GM21737 (cell line): Measurements from ENCODE around the gene CDON.

Source experiments
- ATAC-seq: cut with Tn5 transposase; IDR thresholded peaks from one replicate; pipeline ENCODE4 v1.9.1; 2021; ENCODE audit warnings: mild to moderate bottlenecking, moderate library complexity; ENCODE audit not compliant: unreplicated experiment

Gene CDON

GRCh38 chr11:126082251-126083109, 19.8 kb upstream of the CDON start:
- no peak for ATAC-seq

GRCh38 chr11:126081915-126082250, 19.2 kb upstream of the CDON start:
- no peak for ATAC-seq

DNA sequence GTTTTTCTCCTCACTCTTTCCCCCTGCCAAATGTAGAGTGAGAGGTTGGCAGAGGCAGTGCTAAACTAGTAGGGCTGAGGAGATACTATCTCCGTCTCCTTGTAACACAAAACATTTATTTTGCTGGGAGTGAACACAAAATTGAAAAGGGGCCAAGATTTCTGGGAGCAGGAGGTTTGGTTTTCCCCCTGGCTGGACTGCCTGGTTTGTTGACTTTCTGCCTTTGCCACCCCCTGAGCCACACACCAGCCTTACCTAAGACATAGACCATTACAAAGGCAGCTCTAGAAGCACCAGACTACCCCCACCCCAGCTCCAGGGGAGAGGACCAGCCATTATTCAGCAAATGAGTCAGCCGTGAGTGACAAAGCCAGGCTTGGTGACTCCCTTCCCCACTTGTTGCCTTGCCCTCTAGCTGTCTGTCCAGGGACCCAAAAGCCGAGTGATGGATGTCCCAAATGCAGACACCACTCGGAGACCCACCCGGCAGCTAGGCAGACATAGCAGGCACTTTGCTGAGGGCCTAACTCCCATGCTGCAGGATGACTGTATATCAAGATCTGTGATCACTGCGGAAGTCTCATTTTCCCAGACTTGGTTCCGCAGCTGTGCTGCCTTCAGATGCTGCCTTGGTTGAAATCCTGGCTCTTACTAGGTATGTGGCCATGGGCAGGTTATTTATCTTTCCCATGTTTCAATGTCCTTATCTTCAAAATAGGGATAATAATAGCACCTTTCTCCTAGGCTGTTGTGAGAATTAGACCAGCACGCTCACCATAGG, 17.7 kb upstream of the CDON start:
- ATAC-seq: no peak

GRCh38 chr11:126079621-126080124, 17.0 kb upstream of the CDON start:
- ATAC-seq: no peak

GRCh38 chr11:126076641-126077040, 14.0 kb upstream of the CDON start:
- no peak for ATAC-seq

DNA sequence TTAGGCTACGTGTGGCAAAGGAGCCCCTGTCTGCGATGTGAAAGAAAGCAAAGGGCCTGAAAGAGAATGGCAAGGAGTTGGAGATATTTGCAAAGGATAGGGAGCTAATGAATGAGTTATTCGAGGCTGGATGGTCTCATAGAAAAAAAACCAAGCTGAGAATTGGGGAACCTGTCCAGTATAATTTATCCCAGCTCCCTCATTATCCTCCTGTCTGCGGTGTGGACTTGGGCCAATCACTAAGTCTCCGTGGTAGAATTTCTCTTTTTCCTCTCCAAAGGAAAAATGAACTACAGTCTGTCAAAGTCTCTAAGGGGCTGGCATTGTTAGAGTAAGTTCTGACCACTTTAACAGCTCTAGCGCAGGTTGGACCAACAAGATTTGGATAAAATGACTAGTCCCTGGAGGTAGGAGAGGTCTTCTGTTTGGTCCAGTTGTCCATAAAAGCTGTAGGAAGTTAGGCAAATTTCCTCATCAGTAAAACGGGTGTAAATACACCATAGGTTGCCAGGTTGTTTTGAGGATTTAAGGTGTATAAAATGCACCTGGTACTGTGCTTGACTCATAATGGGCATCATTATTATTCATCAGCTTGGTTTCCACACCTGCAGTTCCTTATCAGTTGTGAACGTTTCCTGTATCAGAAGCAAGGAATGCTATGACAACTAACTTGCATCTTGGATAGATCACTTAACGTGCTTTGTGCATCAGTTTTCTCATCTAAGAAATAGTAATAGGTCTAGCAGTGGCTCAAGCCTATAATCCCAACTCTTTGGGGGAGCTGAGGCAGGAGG, 10.3 kb upstream of the CDON start:
- ATAC-seq: no peak

GRCh38 chr11:126072141-126072741, 9.6 kb upstream of the CDON start:
- ATAC-seq: no peak

DNA sequence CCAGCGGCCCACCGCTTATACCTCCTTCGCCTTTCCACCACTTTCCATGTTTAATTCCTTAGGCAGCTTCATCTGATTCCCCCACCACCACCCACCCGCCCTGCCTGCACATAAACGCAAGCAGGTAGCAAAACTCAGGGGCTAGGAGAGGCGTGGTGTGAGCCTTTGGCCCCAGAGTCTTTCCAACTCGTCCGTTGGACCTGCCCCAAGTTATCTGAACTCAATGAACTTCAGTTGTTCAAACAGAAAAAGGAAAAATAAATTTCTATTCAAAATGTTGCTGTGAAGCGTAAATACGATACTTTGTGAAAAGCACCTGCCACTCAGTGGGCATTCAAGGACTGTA, 814 bp upstream of the CDON start:
- ATAC-seq: no peak

- ATAC-seq: no peak
These were observed 673 bp downstream of the CDON start for GRCh38 chr11:126061707-126062678.

- ATAC-seq: no peak
These were observed 1.9 kb downstream of the CDON start for GRCh38 chr11:126060757-126061171.

DNA sequence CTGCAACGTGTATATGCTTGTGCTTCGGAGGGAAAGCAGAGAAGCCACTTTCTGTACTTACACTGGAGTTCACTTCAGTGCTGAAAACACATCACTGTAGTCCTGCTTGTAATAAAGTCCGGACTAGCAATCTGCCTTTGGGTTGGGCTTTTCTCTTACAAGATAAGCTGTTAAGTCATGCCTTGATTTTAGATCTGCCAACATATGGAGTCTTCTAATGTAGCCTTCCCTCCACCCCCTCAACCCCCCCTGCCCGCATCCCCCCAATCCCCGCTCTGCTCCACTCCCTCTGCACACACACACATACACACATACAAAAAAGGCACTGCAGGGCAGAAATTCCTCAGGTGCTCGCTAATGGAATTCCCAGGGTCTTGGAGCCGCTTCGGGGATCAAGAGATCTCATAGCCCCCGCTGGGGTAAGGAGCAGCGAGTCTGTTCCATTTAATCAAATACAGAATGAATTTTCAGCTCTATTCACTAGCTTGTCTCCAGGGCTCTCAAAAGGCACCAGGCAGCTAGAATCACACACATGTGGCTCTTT, 3.4 kb downstream of the CDON start:
- ATAC-seq: no peak

GRCh38 chr11:126058105-126058874, 4.4 kb downstream of the CDON start:
- no peak for ATAC-seq

- no peak for ATAC-seq
These were observed 7.8 kb downstream of the CDON start for GRCh38 chr11:126054882-126055281.

- no peak for ATAC-seq
These were observed 8.3 kb downstream of the CDON start for GRCh38 chr11:126054408-126054807.

DNA sequence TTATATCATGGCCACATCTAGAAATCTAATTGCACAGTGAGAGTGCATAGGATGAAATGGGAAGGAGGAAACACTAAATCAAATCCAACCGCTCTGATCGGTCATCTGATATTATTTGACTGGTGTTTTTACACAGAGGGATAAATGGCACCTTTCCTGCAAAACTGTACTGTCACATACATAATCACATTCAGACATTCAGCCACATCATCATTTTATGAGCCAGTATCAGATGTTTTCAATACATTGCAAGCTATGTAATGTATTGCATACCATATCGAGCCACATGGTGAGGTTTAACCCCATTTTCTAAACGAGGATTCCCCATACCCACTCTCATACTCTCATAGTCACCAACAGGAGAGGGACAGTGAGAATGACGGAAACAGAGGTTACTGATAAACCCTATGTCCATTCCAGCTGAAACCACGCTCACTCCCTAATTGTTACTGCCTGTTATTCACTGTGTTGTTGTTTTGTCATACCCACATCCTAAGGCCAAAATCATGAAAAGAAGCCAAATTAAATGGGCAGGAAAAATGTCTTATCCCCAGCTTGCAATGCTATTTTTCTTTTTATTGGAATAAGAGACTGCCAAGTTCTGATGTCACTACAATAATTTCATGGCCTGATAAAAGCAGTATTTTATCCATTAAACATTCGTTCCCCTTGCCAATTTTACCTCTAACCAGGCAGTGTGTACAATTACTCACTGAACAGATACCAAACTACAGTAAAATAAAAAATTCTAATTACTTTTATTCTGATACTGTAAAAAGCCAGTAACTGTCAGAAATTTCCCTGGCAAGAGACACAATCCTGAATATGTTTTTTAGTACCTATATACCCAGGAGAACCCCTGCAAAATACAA, 9.0 kb downstream of the CDON start:
- ATAC-seq: no peak

DNA sequence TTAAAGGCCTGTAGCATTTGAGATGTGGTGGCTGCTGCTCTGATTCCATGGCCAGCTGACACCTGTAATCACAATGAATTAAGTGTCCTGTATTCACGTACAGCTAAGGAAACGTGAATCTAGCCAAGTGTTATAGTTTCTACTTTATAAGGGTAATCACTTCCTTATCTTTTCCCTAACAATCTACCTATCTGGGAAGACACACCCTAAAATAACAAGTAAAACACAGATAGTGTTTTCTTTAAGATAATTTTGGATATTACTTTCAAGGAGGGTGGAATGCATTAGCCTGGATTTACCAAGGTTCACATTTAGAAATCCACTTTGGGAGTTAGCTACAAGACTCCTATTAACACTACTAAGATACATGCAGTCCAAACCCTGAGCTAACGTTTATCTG, 11.5 kb downstream of the CDON start:
- no peak for ATAC-seq

DNA sequence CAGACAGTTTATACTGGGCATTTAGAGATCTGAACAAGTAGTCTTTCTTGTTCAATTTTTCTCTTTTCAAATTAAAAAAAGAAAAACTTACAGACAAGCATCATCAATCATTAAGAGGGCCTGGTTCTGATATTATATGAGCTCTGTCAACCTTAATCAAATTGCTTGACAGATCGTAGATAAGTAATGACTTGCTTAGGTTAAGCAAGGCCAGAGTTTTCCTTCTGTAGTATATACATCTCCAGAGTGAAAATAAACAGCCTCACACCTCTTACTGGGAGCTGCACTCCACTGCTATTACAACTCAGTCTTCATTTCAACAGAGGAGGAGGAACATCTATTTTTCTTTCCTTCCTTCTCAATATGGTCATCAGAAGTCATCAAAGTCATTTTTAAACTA, 13.5 kb downstream of the CDON start:
- ATAC-seq: no peak

GRCh38 chr11:126048197-126048596, 14.5 kb downstream of the CDON start:
- ATAC-seq: no peak
